LNCaP clone FGC (cell line): ENCODE measurements around the gene IL1RAPL1.

Experiments used
- DNase-seq: peaks from one replicate; pipeline ENCODE4 v3.0.0-alpha.2; 2011; ENCODE audit warnings: low read depth
- H3K4me3 ChIP-seq: 2 replicates; pipeline ENCODE4 v1.5.1; 2011; ENCODE audit warnings: mild to moderate bottlenecking, low read depth, low read length, control low read depth
- TF ChIP-seq, protein P1 (sequence below): IDR thresholded peaks from 2 replicates; pipeline ENCODE4 v1.5.1; 2012; ENCODE audit warnings: mild to moderate bottlenecking; ENCODE audit not compliant: control insufficient read depth, insufficient read depth; ENCODE audit errors: extremely low read depth

IL1RAPL1 gene

DNA sequence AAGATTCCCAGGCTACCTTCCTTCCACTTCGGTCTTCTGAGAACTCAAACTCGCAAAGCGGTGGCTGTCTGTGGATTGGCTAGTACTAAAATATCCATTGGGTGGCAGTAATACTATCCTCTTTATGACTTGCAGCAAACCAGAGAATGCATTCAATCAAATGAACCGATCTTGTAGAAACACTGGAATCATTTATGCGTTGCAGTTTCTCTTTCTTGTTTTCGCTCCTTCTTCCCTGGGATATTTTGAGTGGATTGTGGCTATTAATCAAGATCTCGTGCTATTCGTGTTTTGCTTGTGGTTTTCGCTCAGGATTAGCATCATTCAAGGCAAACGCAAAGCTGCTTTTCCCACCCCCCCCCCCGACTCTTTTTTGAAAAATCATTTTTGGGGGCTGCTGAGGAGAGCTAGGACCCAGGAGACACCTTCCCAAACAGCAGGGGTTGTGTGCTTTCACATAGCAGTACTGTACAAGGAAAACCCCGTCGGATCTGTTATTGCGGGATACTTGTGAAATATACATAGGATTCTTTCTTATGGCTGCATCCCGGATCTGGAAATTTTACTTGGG, at the start of gene IL1RAPL1:
Gene IL1RAPL1, plus strand, starts transcription at position 466 of the 571 bp plus-strand sequence.
- TF ChIP-seq, protein P1, sequence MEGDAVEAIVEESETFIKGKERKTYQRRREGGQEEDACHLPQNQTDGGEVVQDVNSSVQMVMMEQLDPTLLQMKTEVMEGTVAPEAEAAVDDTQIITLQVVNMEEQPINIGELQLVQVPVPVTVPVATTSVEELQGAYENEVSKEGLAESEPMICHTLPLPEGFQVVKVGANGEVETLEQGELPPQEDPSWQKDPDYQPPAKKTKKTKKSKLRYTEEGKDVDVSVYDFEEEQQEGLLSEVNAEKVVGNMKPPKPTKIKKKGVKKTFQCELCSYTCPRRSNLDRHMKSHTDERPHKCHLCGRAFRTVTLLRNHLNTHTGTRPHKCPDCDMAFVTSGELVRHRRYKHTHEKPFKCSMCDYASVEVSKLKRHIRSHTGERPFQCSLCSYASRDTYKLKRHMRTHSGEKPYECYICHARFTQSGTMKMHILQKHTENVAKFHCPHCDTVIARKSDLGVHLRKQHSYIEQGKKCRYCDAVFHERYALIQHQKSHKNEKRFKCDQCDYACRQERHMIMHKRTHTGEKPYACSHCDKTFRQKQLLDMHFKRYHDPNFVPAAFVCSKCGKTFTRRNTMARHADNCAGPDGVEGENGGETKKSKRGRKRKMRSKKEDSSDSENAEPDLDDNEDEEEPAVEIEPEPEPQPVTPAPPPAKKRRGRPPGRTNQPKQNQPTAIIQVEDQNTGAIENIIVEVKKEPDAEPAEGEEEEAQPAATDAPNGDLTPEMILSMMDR = peak; percentile 50
- H3K4me3 ChIP-seq = peak within 1 kb of the TSS; percentile 64
- DNase-seq = no peak

GRCh38 chrX:28542791-28543190, 44.5 kb upstream of the IL1RAPL1 start:
- no peak for DNase-seq
- TF ChIP-seq, protein P1 = no peak
- H3K4me3 ChIP-seq = no peak overlapping the region

DNA sequence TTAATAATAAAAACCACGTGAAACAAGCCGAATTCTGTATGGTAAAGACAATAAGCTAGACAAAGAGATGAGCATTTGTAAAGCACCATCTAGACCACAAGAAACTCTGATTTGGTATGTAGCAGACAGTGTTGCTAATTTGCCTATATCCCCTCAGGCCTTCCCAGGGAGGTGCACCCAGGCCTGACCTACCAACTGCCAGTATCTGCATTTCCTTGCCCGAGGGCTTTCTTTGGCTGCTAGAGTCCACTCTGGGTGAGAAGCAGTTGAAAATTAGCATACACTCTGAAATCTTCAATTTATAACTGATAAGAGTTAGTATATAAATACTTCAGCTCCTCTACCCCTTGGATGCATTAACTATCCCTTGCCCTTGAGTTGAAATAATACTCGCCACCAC, 37.4 kb upstream of the IL1RAPL1 start:
- TF ChIP-seq, protein P1 = no peak
- no peak overlapping the region for H3K4me3 ChIP-seq
- DNase-seq = no peak

DNA sequence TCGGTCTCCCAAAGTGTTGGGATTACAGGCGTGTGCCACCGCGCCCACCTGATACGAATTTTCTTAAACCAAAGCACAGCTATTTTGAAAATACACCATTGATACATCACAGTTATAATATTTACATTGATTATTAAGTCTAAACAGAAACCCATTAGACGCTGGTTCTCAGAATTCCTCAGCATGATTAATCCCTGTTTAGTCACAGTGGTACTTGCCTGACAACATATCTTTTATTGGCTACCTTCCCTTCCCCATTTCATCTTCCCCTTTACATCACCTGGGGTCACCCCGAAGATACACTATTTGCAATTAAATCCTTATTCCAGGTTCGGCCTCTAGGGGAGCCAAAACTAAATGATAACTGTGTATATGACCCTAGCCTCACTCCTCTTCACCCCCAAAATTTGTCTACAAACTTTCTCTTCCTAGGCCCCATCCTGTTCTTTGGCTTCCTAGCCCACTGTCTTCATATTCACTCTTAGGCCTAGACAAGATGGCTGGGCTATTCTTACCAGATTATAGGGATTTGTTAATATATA, 36.8 kb upstream of the IL1RAPL1 start:
- TF ChIP-seq, protein P1 = no peak
- H3K4me3 ChIP-seq = no peak overlapping the region
- no peak for DNase-seq

DNA sequence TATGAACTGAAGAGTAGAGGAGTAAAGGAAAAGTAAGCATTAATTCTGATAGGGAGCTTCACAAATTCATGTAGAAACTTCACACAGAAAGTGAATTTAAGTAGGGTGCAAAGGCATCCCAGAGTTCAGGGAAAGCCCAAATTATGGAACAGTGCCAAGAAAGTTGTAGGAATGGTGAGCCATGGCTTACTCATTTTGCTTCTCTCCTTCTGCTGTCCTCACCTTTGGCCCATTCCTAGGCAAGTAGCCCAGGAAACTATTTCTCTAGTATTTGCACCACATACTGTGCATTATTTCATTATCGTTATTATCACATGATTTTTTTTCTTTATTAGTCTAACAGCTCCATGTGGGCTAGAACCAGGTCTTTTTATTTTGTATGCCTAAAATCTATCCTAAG, 34.9 kb upstream of the IL1RAPL1 start:
- DNase-seq = no peak
- TF ChIP-seq, protein P1 = no peak
- H3K4me3 ChIP-seq = no peak overlapping the region

GRCh38 chrX:28552882-28553829, 34.1 kb upstream of the IL1RAPL1 start:
- TF ChIP-seq, protein P1 = no peak
- no peak for DNase-seq
- H3K4me3 ChIP-seq = no peak overlapping the region

- DNase-seq = no peak
- TF ChIP-seq, protein P1 = no peak
- no peak overlapping the region for H3K4me3 ChIP-seq
These were observed 11.1 kb upstream of the IL1RAPL1 start for GRCh38 chrX:28576117-28576516.
